T1000 (cell line): Measurements from ENCODE around the gene DENND10.
A peak's percentile ranks its signal among the peaks of the same experiment; 100 is the strongest.
"Not testable (repeated sequence)": the region's sequence is repeated elsewhere in the genome, so short reads cannot be mapped to it uniquely, and the experiment has no call there.

Experiments
- DNase-seq: peaks from one replicate; lab custom pipeline; 2025; ENCODE audit warnings: mixed read lengths; lab: John Stamatoyannopoulos, UW

Gene DENND10

GRCh38 chr10:119167041-119167440 lies 63.1 kb downstream of the DENND10 start:
- DNase-seq, result no peak

- DNase-seq, result no peak
Measured at GRCh38 chr10:119174109-119174508, 70.2 kb downstream of the DENND10 start.

- DNase-seq, result no peak
Measured at GRCh38 chr10:119176166-119176565, 72.3 kb downstream of the DENND10 start.

GRCh38 chr10:119177708-119178371 lies 73.9 kb downstream of the DENND10 start:
- no peak for DNase-seq

- peak; percentile 93 for DNase-seq
Measured at GRCh38 chr10:119178372-119179119, 74.6 kb downstream of the DENND10 start, which contains the start of gene PRDX3. Gene PRDX3 (minus strand): TSS chr10:119178812. CDS start chr10:119178790, 22 bp downstream.

- not testable (repeated sequence) for DNase-seq
Measured at GRCh38 chr10:119180850-119181400, 77.0 kb downstream of the DENND10 start.

GRCh38 chr10:119183664-119184412 lies 79.9 kb downstream of the DENND10 start:
- DNase-seq, result no peak
